Raji (cell line): ENCODE data around the gene IFNL1.

Experiments used
- POLR2A ChIP-seq: IDR thresholded peaks from 2 replicates; pipeline ENCODE4 v1.6.1; 2011; ENCODE audit warnings: low read depth, low read length, control low read depth; ENCODE audit not compliant: insufficient read depth

The IFNL1 gene

DNA sequence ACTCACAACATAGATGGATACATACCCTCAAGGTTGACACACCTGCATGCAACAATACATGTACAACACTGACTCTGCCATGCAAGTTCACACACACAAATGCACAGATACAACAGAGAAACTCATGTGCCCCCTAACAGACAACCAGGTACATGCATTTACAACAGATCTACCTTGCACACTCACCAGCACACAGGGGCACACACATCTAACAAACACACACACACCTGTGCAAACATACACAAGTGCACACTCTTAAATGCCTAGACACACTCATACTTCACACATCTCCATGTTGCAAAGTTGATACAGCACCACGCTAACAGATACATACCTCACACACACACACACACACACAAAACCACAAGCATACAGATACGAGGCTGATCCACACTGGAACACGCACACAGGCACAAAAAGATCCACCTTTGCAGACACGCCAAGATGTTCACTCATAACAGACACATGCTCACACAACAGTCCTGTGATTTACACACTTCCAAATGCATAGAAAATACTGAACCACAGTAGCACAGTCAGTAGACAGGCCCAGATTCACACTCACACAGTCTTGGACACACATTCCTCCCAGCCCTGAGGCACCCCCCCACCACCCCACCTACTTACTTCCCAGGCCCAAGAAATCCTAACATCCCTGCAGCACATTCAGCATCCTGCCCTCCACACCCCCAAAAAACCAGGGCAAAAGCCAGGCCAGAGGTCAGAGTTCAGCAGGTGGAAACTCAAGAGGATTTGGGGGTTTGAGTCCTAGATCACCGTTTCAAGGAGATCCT lies 23.1 kb downstream of the IFNL1 start:
- no peak for TF ChIP-seq POLR2A

DNA sequence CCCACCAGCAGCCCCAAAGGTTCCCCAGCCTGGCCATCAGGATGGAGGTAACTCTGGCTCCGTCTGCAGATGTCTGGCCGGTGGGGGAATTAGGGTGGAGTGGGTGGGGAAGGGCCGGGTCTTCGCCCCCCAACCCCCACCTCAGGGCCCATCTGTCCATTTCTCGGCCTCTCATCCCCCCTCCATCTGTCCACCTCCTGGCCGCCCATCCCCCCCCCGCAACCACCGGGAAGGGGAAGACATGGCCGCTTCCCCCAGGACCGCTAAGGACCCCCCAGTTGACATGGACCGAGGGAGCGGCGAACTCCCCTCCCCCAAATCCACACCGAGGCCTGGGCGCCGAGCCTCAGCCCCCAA lies 23.7 kb downstream of the IFNL1 start:
- no peak for TF ChIP-seq POLR2A

DNA sequence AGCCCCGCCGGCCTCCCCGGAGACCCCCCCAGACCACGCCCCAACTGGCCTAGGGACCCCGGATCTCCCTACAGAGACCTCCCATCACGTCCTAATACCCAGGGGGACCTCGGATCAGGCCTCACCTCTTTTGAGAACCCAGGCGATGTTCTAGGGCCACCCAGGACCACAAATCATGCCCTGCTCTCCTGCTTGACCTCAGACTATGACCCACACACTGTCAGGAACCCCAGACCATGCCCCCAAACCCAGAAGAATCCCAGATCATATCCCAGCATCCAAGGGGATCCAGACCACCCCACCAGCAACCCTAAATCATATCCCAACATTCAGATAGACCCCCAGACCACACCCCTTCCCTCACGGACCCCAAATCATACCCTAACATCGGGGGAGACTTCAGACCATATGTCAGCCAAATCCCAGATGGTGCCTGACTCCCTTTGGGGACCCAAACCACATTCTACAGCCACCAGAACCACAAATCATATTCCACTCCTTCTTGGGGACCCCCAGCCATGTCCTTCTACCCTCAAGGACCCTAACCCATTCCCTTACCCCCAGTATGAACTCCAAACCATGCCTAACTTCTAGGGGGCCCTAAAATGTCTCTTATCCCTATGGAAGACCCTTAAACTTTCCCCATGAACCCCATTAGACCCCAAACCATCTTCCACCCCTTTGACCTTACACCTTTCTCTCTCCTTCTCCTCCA lies 25.1 kb downstream of the IFNL1 start:
- no peak for TF ChIP-seq POLR2A

DNA sequence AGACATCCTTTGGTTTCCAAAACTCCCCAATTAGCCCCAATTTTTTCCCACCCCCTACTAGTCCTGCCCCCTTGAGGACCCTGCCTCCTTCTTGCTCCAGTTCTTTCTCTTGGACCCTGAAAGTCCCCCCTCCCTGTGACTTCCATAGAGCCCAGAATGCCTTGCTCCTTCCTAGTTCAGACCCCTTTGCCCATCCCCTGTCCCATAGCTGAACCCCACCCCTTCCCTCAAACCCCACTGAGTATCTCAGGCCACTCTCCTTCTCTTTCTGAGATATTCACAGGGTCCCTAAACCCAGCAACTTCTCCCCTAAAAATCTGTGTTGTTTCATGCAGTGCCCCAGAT lies 25.6 kb downstream of the IFNL1 start:
- TF ChIP-seq POLR2A: no peak

DNA sequence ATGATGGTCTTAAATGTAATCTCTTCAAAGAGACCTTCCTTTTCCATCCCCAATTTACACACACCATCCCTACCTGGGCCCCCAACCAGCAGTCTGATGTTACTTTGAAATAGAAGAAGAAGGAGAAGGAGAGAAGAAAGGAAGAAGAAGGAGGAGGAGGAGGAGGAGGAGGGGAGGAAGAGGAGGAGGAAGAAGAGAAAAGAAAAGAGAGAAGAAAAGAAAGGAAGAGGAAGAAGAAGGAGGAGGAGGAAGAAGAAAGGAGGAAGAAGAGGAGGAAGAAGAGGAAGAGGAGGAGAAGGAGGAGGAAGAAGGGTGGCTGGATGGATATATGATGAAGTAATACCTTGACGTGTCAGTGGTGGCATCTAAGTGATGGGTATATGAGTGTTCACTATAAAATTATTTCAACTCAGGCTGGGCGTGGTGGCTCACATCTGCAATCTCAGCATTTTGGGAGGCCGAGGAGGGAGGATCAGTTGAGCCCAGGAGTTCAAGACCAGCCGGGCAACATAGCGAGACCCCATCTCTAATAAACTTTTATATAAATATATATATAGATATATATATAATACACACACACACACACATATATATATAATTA lies 28.1 kb downstream of the IFNL1 start:
- TF ChIP-seq POLR2A: no peak

DNA sequence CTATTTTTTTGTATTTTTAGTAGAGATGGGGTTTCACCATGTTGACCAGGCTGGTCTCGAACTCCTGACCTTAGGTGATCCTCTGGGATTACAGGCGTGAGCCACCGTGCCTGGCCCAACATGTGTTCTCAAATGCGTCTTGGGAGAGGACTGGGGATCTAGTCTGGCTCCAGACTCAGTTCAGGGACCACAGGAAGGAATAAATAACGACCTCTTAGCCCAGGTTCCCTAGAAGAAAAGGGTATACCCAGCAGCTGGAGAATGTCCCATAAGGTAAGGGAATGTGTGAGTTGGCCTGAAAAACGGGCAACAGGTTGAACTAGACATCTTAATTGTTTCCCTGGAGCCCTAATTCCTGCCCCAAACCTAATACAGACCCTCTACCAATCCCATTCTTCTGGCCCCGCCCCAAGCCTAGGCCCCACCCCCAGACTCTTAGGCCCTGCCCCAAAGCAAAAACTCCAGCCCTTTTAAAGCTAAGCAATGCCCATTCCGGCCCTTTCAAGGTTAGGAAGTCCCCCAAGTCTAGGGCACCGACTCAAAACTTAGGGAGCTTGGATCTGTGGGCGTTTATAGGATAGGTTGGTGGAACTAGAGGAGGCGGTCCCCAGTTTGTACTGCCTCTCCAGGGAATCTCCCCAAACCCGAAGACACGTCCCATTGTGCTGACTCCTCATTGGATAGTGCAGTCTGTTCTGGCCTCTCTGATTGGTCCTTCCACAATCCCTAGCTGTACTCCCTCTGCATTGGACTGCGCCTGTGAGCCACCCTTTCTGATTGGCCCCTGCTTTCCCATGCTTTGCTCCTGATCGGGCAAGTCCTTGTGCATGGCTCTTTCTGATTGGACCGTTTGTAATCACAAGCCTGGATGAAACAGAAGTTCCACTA lies 29.8 kb downstream of the IFNL1 start:
- TF ChIP-seq POLR2A: no peak

DNA sequence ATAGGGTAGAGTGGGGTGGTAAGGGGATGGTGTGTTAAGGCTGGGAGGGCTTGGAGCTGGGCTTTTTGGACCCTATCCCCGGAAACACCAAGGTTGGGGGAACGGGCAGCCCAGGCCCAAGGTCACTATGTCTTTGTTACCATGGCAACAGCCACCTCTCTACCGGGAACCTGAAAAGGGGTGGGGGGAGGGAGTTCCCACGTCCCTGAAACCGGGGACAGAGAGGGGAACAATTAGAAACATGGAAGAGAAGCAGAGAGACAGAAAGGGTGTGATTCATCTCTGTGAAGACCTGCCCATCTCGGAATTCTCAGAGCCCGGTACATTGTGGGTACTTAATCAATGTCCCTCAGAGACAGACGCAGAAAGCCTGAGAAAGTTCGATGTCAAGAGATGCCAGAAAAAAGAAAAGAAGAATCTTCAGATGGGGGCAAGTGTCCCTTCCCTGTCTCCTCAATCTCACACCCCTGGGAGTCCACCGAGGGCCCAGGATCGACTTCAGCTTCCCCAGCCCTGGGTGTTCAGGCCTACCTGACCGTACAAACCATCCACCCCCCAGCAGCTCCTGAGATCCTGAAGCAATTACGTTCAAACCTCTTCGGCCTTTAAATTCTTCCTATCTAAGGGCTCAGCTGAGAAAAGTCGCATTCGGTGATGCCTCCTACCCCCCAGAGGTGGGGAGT lies 31.3 kb downstream of the IFNL1 start:
- no peak for TF ChIP-seq POLR2A

DNA sequence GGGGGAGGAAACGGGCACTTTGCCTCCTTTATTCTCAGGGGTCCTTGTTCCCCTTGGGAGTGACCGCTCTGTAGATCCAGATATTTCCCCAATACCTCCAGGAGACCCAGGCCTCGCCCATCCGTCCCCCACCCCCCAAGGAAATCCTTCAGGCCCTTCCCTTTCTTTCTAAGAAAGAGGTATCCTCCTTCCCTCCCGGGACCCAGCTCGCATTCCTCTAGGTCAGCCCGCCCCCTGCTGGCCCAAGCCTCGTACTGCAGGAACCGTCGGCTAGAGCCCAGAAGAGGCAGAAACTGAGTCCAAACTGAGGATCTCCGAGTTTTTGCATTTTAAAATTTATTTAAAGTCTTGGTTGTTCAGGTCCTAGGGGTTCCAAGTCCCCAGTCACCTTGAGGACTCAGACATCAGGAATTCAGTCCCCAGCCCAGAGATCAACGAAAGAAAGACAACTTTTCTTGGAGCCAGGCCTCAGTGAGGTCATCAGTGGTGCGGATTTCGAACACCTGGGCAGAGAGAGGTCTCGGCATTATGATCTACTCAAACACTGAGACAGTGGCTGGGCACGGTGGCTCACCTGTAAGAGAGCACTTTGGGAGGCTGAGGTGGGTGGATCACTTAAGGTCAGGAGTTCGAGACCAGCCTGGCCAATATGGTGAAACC lies 32.0 kb downstream of the IFNL1 start:
- TF ChIP-seq POLR2A: no peak

DNA sequence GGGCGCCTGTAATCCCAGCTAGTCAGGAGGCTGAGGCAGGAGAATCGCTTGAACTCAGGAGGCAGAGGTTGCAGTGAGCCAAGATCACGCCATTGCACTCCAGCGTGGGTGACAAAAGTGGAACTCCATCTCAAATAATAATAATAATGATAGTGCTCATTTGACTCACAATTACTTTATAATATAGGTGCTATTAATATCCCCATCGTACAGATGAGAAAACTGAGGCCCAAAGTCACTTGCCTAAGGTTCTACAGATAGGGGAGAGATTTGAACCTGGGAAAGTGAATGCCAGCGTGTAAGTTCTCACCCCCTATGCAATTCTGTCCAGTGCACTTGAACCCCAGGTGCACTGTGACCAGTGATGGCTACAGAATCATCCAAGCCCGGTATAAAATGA lies 33.7 kb downstream of the IFNL1 start:
- TF ChIP-seq POLR2A: no peak

DNA sequence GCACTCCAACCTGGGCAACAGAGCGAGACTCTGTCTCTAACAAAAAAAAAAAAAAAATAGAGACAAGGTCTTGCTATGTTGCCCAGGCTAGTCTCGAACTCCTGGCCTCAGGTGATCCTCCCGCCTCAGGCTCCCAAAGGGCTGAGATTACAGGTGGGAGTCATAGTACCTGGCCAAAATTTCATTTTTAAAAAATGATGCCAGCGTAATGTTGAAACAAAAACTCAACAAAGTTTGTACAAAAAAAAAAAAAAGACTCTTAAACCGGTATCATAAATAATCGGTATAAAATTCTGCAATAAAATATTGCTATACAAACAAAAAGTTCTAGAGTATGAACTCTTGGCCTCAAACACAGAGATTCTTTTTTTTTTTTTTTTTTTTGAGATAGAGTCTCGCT lies 36.1 kb downstream of the IFNL1 start:
- TF ChIP-seq POLR2A: no peak

DNA sequence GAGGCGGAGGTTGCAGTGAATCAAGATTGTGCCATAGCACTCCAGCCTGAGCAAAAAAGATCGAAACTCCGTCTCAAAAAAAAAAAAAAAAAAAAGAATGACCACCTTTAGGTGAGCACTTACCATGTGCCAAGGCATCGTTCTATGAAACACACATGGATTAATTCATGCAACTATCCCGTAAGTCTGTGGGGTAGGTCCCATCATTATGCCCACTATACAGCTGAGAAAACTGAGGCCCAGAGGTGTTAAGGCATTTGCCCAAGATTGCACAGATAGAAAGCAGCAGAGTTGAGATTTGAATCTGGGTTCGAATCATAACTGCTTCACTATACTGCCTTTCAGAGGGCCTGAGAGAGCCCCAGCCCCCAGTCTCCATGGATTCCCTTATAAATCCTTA lies 37.3 kb downstream of the IFNL1 start:
- no peak for TF ChIP-seq POLR2A

DNA sequence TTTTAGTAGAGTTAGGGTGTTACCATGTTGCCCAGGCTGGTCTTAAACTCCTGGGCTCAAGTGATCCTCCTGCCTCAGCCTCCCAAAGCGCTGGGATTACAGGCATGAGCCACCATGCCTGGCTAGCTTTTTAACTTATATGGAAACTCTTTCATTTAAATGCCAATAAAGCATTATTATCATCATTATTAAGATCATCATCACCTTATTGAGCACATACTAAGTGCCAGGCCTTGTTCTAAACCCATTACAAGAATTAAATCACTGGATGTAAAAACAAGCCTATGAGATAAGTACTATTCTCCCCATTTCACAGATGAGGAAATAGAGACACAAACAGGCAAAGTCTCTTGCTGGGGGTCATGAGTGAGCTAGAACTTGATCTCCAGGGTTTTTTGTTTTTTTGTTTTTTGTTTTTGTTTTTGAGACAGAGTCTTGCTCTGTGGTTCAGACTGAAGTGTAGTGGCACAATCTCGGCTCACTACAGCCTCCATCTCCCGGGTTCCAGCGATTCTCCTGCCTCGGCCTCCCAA lies 38.3 kb downstream of the IFNL1 start:
- TF ChIP-seq POLR2A: no peak

DNA sequence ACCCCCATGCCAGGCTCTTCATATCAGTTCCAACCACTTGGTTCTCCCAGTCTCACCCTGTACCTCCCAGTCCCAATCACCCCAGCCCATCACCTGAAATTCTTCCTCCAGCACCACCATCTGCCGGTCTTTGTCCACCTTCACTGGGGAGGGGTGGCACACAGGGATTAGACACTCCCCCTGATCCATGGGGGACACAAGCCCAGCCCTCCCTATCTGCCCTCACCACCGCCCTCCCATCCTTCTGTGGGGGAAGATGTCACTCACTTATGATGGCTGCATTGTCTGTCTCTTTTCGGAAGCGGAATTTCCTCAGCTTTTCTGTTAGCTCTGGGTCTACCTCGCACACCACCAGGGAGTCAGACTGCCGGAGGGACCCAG lies 39.0 kb downstream of the IFNL1 start:
- no peak for TF ChIP-seq POLR2A

DNA sequence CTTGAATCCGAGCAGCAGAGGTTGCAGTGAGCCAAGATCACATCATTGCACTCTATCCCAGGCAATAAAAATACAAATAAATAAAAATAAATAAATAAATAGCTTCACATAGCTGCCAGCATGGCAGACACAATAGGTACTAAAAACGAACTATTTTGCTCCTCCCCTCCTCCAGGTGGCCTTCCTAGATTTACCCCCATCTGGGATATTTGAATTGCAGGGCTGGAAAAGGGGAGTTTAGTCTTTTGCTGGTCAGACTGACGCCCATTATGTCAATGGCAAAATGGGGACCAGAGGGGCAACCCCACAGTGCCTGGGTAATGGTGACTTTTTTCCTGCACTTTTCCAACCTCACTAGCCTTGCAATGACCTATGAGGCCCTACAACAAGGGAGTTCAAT lies 40.3 kb downstream of the IFNL1 start:
- no peak for TF ChIP-seq POLR2A

DNA sequence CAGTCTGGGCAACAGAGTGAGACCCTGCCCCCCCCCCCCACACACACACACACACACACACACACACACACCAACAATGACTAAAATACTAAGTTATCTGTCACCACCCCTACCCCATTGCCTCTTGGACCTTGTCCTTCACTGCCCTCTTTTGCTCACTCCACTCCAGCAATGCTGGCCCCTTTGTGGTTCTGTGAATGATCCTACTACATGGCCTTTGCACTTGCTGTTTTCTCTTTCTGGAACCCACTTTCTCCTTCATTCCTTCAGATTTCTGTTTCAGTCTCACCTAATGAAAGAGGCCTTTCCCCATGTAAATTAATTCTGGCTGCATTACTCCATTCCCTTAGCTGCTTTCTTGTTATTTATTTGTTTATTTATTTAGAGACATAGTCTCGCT lies 43.5 kb downstream of the IFNL1 start:
- TF ChIP-seq POLR2A: no peak
